ENCODE results near the gene CTNNAL1. TPM values are rescaled to one million over a fixed set of nuclear protein-coding genes. Genes with fewer than 3 reads are reported as not detected.

The CTNNAL1 gene
- polyA plus RNA-seq, 1 donor (not counting 4 experiments of a cell fraction or from before 2014, with no cell fraction given), result 112 TPM

DNA sequence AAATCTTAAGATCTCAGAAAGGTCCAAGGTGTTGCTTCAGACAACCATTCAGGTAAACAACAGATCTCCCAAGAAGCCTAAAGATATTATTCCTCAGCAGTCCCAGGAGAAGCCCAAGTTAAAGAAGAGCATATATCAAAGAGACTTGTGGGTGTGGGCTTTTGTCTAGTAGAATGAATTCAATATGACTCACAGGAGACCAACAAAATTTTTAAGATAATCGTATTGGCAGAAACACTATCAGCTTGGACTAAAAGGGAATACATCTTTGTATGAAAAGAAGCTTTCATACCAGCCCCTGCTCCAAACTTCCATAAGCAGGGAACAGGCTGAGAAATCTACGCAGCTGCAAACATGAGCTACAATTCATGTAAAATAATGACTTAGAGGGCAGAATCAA lies 10.2 kb downstream of the CTNNAL1 start:
- Histone ChIP-seq H3K4me3 (ENCODE audit: control insufficient read depth in 2 of 3, extremely low read depth in 1 of 3, insufficient read depth in 2 of 3, low read depth in 1 of 3, low read length in 3 of 3) (no peak overlapping the region), H2AFZ (ENCODE audit: control insufficient read depth, low read length) (no peak overlapping the region), H3K27me3 (ENCODE audit: control insufficient read depth, extremely low read depth, insufficient read depth, low read length) (no peaks in the 10 kb centered on the region), H3K36me3 (ENCODE audit: control insufficient read depth in 2 of 2, extremely low read depth in 1 of 2, insufficient read depth in 2 of 2, low read length in 2 of 2) (peaks cover 2 to 8% of the 10 kb centered on the region in 2 experiments), H3K4me2 (ENCODE audit: control insufficient read depth, extremely low read depth, insufficient read depth, low read depth, low read length) (no peak overlapping the region), H3K9me3 (ENCODE audit: control insufficient read depth, low read depth, low read length) (peaks cover 3% of the 10 kb centered on the region), H3K79me2 (ENCODE audit: control insufficient read depth, insufficient read depth, low read length) (peaks cover 80% of the 10 kb centered on the region), H3K9me1 (ENCODE audit: control insufficient read depth, extremely low read depth, insufficient read depth, low read length) (no peaks in the 10 kb centered on the region), H3K27ac (ENCODE audit: control insufficient read depth, insufficient read depth, low read length) (no peak overlapping the region), H4K20me1 (ENCODE audit: control insufficient read depth, extremely low read depth, insufficient read depth, low read length) (no peaks in the 10 kb centered on the region), H3K4me1 (ENCODE audit: control insufficient read depth, extremely low read depth, insufficient read depth, low read length) (peaks cover 13% of the 10 kb centered on the region), H3K9ac (ENCODE audit: control insufficient read depth, extremely low read depth, insufficient read depth, low read length) (no peak overlapping the region)
- no peak for DNase-seq (ENCODE audit: low read depth, low spot score)
- no peak for TF ChIP-seq EZH2 (IDR thresholded peaks at IDR 0.05; ENCODE audit: low read length)
- TF ChIP-seq, protein P1, sequence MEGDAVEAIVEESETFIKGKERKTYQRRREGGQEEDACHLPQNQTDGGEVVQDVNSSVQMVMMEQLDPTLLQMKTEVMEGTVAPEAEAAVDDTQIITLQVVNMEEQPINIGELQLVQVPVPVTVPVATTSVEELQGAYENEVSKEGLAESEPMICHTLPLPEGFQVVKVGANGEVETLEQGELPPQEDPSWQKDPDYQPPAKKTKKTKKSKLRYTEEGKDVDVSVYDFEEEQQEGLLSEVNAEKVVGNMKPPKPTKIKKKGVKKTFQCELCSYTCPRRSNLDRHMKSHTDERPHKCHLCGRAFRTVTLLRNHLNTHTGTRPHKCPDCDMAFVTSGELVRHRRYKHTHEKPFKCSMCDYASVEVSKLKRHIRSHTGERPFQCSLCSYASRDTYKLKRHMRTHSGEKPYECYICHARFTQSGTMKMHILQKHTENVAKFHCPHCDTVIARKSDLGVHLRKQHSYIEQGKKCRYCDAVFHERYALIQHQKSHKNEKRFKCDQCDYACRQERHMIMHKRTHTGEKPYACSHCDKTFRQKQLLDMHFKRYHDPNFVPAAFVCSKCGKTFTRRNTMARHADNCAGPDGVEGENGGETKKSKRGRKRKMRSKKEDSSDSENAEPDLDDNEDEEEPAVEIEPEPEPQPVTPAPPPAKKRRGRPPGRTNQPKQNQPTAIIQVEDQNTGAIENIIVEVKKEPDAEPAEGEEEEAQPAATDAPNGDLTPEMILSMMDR (optimal IDR thresholded peaks at IDR 0.05 in 1 of 3, IDR thresholded peaks at IDR 0.05 in 1 of 3, conservative IDR thresholded peaks at IDR 0.05 in 1 of 3; ENCODE audit: extremely low read depth in 1 of 3, insufficient read depth in 2 of 3, low read length in 3 of 3), result no peak
- no peak for FAIRE-seq
- dilution Hi-C loops (cut with MboI; ENCODE audit: extremely low pct_ligation_motif_present, low sequenced_read_pairs), result no loop called here

DNA sequence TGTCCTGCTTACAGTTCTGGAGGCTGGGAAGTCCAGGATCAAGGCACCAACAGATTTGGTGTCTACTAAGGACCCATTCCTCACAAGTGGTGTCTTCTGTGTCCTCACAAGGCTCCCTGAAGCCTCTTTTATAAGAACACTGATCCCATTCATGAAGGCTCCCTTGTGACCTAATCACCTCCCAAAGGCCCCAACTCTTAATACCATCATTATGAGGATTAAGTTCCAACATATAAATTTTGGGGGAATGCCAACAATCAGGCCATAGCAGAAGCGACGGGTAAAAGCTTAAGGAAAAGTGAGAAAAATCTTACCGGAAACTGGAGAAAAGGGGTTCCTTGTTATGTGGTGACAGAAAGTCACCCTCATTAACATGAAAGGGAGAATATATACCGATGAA lies 11.2 kb downstream of the CTNNAL1 start:
- Histone ChIP-seq H3K4me1 (ENCODE audit: control insufficient read depth, extremely low read depth, insufficient read depth, low read length) (peaks cover 13% of the 10 kb centered on the region), H3K27me3 (ENCODE audit: control insufficient read depth, extremely low read depth, insufficient read depth, low read length) (no peaks in the 10 kb centered on the region), H3K4me2 (ENCODE audit: control insufficient read depth, extremely low read depth, insufficient read depth, low read depth, low read length) (no peak overlapping the region), H3K79me2 (ENCODE audit: control insufficient read depth, insufficient read depth, low read length) (peaks cover 81% of the 10 kb centered on the region), H3K27ac (ENCODE audit: control insufficient read depth, insufficient read depth, low read length) (no peak overlapping the region), H4K20me1 (ENCODE audit: control insufficient read depth, extremely low read depth, insufficient read depth, low read length) (no peaks in the 10 kb centered on the region), H3K4me3 (ENCODE audit: control insufficient read depth in 2 of 3, extremely low read depth in 1 of 3, insufficient read depth in 2 of 3, low read depth in 1 of 3, low read length in 3 of 3) (no peak overlapping the region), H2AFZ (ENCODE audit: control insufficient read depth, low read length) (no peak overlapping the region), H3K9me3 (ENCODE audit: control insufficient read depth, low read depth, low read length) (peaks cover 3% of the 10 kb centered on the region), H3K36me3 (ENCODE audit: control insufficient read depth in 2 of 2, extremely low read depth in 1 of 2, insufficient read depth in 2 of 2, low read length in 2 of 2) (peaks cover 2 to 8% of the 10 kb centered on the region in 2 experiments), H3K9ac (ENCODE audit: control insufficient read depth, extremely low read depth, insufficient read depth, low read length) (no peak overlapping the region), H3K9me1 (ENCODE audit: control insufficient read depth, extremely low read depth, insufficient read depth, low read length) (no peaks in the 10 kb centered on the region)
- no peak for DNase-seq (ENCODE audit: low read depth, low spot score)
- dilution Hi-C loops (cut with MboI; ENCODE audit: extremely low pct_ligation_motif_present, low sequenced_read_pairs), result no loop called here
- TF ChIP-seq, protein P1 (optimal IDR thresholded peaks at IDR 0.05 in 1 of 3, IDR thresholded peaks at IDR 0.05 in 1 of 3, conservative IDR thresholded peaks at IDR 0.05 in 1 of 3; ENCODE audit: extremely low read depth in 1 of 3, insufficient read depth in 2 of 3, low read length in 3 of 3), result no peak
- no peak for TF ChIP-seq EZH2 (IDR thresholded peaks at IDR 0.05; ENCODE audit: low read length)
- peak; percentile 34 for FAIRE-seq
